DND-41 (cell line): Measurements from ENCODE around the gene TTC33.
A peak's percentile ranks its signal among the peaks of the same experiment; 100 is the strongest.

ENCODE experiments used
- ATAC-seq: fragments of 200-7000 bp; cut with Tn5 transposase; 3 replicates; pipeline ENCODE4 v1.9.1; 2021; ENCODE audit warnings: low read depth; ENCODE audit not compliant: insufficient read depth
- DNase-seq: peaks from one replicate; pipeline ENCODE4 v3.0.0-alpha.2; 2020
- H2AFZ ChIP-seq: 2 replicates; pipeline ENCODE4 v1.6.0; 2012; ENCODE audit warnings: low read depth, low read length
- H3K27ac ChIP-seq: 2 replicates; pipeline ENCODE4 v1.5.1; 2012; ENCODE audit warnings: low read length, inconsistent platforms
- H3K27me3 ChIP-seq: fragments of 200-600 bp; sonication (generic); 2 replicates; pipeline ENCODE4 v1.6.0; 2012; ENCODE audit warnings: low read length, mild to moderate bottlenecking, inconsistent platforms; ENCODE audit not compliant: insufficient read depth, poor library complexity
- H3K36me3 ChIP-seq: 2 replicates; pipeline ENCODE4 v1.5.1; 2012; ENCODE audit warnings: low read length, inconsistent platforms; ENCODE audit not compliant: insufficient read depth
- H3K4me1 ChIP-seq: 2 replicates; pipeline ENCODE4 v1.5.1; 2012; ENCODE audit warnings: mild to moderate bottlenecking, low read length; ENCODE audit not compliant: insufficient read depth
- H3K4me2 ChIP-seq: 2 replicates; pipeline ENCODE4 v1.6.0; 2012; ENCODE audit warnings: mild to moderate bottlenecking, moderate library complexity, low read length, inconsistent platforms; ENCODE audit not compliant: insufficient read depth
- H3K4me3 ChIP-seq, 2 experiments: fragments of 200-600 bp in 1 of 2; shearing (Covaris generic) in 1 of 2; 2 replicates each; pipeline ENCODE4 v1.5.1; 2012 to 2016; ENCODE audit warnings: inconsistent platforms in 2 of 2, low read length in 2 of 2, mild to moderate bottlenecking in 2 of 2, low read depth in 1 of 2, moderate library complexity in 1 of 2
- H3K79me2 ChIP-seq: 2 replicates; pipeline ENCODE4 v1.6.0; 2012; ENCODE audit warnings: low read length, inconsistent platforms; ENCODE audit not compliant: insufficient read depth
- H3K9ac ChIP-seq: 2 replicates; pipeline ENCODE4 v1.6.0; 2012; ENCODE audit warnings: low read depth, mild to moderate bottlenecking, inconsistent platforms, low read length, moderate library complexity
- H3K9me3 ChIP-seq: 2 replicates; pipeline ENCODE4 v1.5.1; 2012; ENCODE audit warnings: low read length, moderate library complexity, mild to moderate bottlenecking, inconsistent platforms; ENCODE audit not compliant: insufficient read depth, severe bottlenecking
- H4K20me1 ChIP-seq: 2 replicates; pipeline ENCODE4 v1.6.0; 2012; ENCODE audit warnings: low read length; ENCODE audit not compliant: insufficient read depth
- CTCF ChIP-seq: IDR thresholded peaks from 2 replicates; pipeline ENCODE4 v1.5.1; 2012; ENCODE audit warnings: borderline replicate concordance, low read length, moderate library complexity, mild to moderate bottlenecking; ENCODE audit not compliant: poor library complexity, severe bottlenecking; ENCODE audit errors: extremely low read depth
- EZH2 ChIP-seq: IDR thresholded peaks from 3 replicates; pipeline ENCODE4 v1.6.1; 2012; ENCODE audit warnings: borderline replicate concordance, low read depth, mild to moderate bottlenecking, moderate library complexity, low read length, inconsistent platforms; ENCODE audit not compliant: severe bottlenecking

The TTC33 gene

DNA sequence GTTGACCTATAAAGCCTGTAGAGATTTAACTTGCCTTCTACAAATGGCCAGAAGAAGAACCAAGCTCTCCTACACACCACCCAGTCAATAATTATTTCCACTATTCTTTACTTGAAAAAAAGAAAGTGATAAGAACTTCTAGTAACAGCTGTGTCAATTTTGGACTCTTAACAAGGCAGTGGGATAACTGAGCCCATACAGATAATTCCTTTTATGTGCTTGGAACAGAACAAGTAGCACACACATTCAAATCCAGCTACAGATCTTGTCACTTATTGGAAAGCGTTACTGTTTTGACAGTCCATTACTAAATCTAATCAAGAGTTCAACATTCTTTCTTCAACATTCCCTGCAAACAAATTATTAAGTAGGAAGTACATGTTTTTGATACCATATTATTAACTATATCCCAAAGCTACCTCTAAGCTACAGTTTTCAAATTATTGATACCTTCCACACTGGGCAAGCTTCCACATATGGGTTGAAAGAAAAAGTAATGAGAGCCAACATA is 69.7 kb downstream of the TTC33 start:
- H3K9ac ChIP-seq, result peak overlapping the region; percentile 89
- H3K36me3 ChIP-seq, result peaks cover 99% of the 10 kb centered on the region
- H3K27ac ChIP-seq, result peak overlapping the region; percentile 75
- H3K27me3 ChIP-seq, result no peaks in the 10 kb centered on the region
- H2AFZ ChIP-seq, result no peak overlapping the region
- H3K9me3 ChIP-seq, result no peaks in the 10 kb centered on the region
- TF ChIP-seq CTCF, result no peak
- no peak for TF ChIP-seq EZH2
- peak overlapping the region; percentile 95 to 96; a peak in 3 of 4 replicates for H3K4me3 ChIP-seq
- peak overlapping the region; percentile 65 for H3K4me2 ChIP-seq
- H3K79me2 ChIP-seq, result peaks cover 100% of the 10 kb centered on the region
- DNase-seq (no peak), ATAC-seq (no peak)
- H4K20me1 ChIP-seq, result peaks cover 90% of the 10 kb centered on the region
- H3K4me1 ChIP-seq, result peaks cover 63% of the 10 kb centered on the region

DNA sequence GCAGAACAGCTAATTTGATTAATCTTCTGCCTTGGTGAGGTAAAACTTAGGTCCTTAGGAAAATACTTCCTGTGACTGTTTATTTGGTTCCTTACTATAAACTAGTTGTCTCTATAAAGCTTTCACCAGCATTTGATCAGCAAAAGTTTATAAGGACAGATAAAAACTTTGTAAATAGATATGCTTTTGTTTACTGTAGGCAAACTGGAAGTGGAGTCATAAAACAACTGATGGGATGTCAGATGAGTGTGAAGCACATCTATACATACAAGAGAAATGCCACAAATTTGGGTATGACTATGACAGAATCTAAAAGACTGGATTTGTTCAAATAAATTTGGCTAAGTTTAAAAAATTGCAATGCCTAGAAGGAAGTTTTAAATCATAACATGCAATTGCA is 70.6 kb downstream of the TTC33 start:
- no peak for DNase-seq
- H3K4me2 ChIP-seq, result peak overlapping the region; percentile 65
- H3K79me2 ChIP-seq, result peaks cover 100% of the 10 kb centered on the region
- H3K36me3 ChIP-seq, result peaks cover 99% of the 10 kb centered on the region
- peak overlapping the region; percentile 89 for H3K9ac ChIP-seq
- ATAC-seq, result no peak
- peaks cover 59% of the 10 kb centered on the region for H3K4me1 ChIP-seq
- TF ChIP-seq CTCF, result peak; percentile 1
- no peak for TF ChIP-seq EZH2
- no peaks in the 10 kb centered on the region for H3K27me3 ChIP-seq
- H3K9me3 ChIP-seq, result no peaks in the 10 kb centered on the region
- no peak overlapping the region for H2AFZ ChIP-seq
- peaks cover 90% of the 10 kb centered on the region for H4K20me1 ChIP-seq
- peak overlapping the region; percentile 75 for H3K27ac ChIP-seq
- peak overlapping the region; percentile 95 to 96 for H3K4me3 ChIP-seq

- Histone ChIP-seq H3K4me1 (peaks cover 42% of the 10 kb centered on the region), H3K4me2 (peak overlapping the region; percentile 65), H2AFZ (no peak overlapping the region), H3K4me3 (peak overlapping the region; percentile 95 to 96), H3K79me2 (peaks cover 95% of the 10 kb centered on the region), H4K20me1 (peaks cover 77% of the 10 kb centered on the region), H3K9ac (peak overlapping the region; percentile 89), H3K9me3 (no peaks in the 10 kb centered on the region), H3K27ac (peak overlapping the region; percentile 95), H3K36me3 (peaks cover 80% of the 10 kb centered on the region), H3K27me3 (no peaks in the 10 kb centered on the region)
- DNase-seq, result no peak
- TF ChIP-seq CTCF (no peak), EZH2 (no peak)
- no peak for ATAC-seq
Measured at GRCh38 chr5:40683305-40683704, 72.5 kb downstream of the TTC33 start.
